NCI-H345 treated with DMSO at 0.1 percent for 48 hours (cell line): ENCODE measurements around the gene CCL3.
"Not testable (repeated sequence)": the region's sequence is repeated elsewhere in the genome, so short reads cannot be mapped to it uniquely, and the experiment has no call there.

Experiments used
- DNase-seq: peaks from one replicate; lab custom pipeline; 2025; ENCODE audit not compliant: unreplicated experiment; lab: John Stamatoyannopoulos, UW

Gene CCL3

GRCh38 chr17:36117505-36118382 is 27.8 kb upstream of the CCL3 start:
- no peak for DNase-seq

- not testable (repeated sequence) for DNase-seq
Observed at GRCh38 chr17:36115649-36115977, 25.7 kb upstream of the CCL3 start.

GRCh38 chr17:36114971-36115648 is 25.2 kb upstream of the CCL3 start:
- not testable (repeated sequence) for DNase-seq

GRCh38 chr17:36113131-36113530 is 23.2 kb upstream of the CCL3 start:
- DNase-seq: not testable (repeated sequence)

- DNase-seq: no peak
Observed at GRCh38 chr17:36112572-36112971, 22.6 kb upstream of the CCL3 start.

GRCh38 chr17:36111068-36111490 is 21.1 kb upstream of the CCL3 start:
- DNase-seq: no peak

GRCh38 chr17:36108265-36108664 is 18.3 kb upstream of the CCL3 start:
- DNase-seq: not testable (repeated sequence)

GRCh38 chr17:36107660-36108059 is 17.7 kb upstream of the CCL3 start:
- DNase-seq: no peak

GRCh38 chr17:36106493-36106835 is 16.5 kb upstream of the CCL3 start:
- no peak for DNase-seq

GRCh38 chr17:36105781-36106492 is 16.0 kb upstream of the CCL3 start:
- no peak for DNase-seq

- no peak for DNase-seq
Observed at GRCh38 chr17:36104701-36105181, 14.8 kb upstream of the CCL3 start.

GRCh38 chr17:36104246-36104645 is 14.3 kb upstream of the CCL3 start:
- not testable (repeated sequence) for DNase-seq

GRCh38 chr17:36103401-36103975 is 13.5 kb upstream of the CCL3 start, which contains the start of gene CCL4:
Gene CCL4, plus strand, starts transcription at chr17:36103827. Its CDS starts 79 bp downstream, at chr17:36103906.
- not testable (repeated sequence) for DNase-seq

GRCh38 chr17:36099004-36099403 is 9.1 kb upstream of the CCL3 start:
- not testable (repeated sequence) for DNase-seq

- DNase-seq: no peak
Observed at GRCh38 chr17:36095992-36096391, 6.0 kb upstream of the CCL3 start.

GRCh38 chr17:36094746-36095145 is 4.8 kb upstream of the CCL3 start:
- no peak for DNase-seq

- DNase-seq: no peak
Observed at GRCh38 chr17:36094232-36094631, 4.3 kb upstream of the CCL3 start.

- not testable (repeated sequence) for DNase-seq
Observed at GRCh38 chr17:36092715-36093114, 2.8 kb upstream of the CCL3 start.

GRCh38 chr17:36092230-36092629 is 2.3 kb upstream of the CCL3 start:
- DNase-seq: no peak

GRCh38 chr17:36089339-36089865 is 541 bp downstream of the CCL3 start:
- DNase-seq: no peak
